ENCODE data around the gene JUNB.

Gene JUNB

DNA sequence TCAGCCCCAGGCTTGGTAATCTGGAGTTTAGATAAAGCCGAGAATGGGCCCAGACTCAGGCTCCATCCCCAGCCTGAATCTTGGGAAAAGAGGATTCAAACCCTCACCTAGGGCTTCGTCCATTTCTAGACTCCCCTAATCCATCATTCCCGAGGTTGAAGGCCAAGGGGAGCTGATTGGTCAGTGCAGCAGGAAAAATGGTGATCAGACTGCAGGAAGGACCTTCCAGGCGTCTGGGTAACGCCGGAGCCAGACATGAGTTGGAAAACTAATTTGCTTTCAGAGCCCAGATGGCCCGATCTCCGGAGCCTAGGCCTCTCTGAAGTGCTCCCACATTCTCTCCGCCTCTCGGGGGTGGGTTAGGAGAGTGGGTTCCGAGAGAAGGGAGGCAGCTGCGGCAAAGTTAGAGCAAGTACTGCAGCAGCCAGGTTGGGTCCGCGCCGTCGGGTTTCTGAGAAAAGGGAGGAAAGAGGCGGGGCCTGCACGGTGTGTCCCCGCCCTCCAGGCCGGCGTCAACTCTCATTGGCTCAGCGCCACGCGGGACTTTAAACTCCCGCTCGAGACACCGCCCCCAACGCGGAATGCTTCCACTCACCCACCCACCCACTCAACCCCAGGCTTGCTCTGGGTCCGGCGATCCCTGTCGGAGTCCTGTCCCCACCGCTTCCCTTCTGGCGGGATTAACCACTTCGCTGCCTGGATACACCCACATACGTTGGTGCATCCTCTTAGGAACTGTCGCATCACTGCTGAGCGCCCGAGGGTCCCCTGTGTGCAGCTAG, 43.9 kb downstream of the JUNB start:
- in situ Hi-C loops (cut with MboI; ENCODE audit: low pct_unique_long_range_greater_than_20kb, low sequenced_read_pairs, unreplicated experiment): no loop called here
- DNase-seq (ENCODE audit: low spot score): no peak
- no peak for TF ChIP-seq CTCF (IDR thresholded peaks at IDR 0.05; ENCODE audit: extremely low read depth, insufficient read depth, missing control alignments)

DNA sequence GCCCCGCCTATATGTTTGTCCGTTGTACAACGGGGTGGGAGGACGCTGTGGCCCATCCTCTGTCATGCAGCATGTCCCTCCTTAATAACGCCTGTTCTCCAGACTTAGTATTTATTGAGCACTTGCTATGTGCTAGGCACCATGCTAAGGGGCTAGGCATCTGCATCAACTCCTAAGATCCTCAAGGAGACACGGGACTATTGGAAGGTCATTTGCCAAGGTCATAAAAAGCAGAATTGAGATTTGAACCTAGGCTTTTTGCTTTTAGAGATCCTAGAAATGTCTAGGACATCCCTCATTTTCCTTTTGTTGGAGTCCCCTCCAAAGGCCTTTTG, 45.2 kb downstream of the JUNB start:
- TF ChIP-seq CTCF (IDR thresholded peaks at IDR 0.05; ENCODE audit: extremely low read depth, insufficient read depth, missing control alignments): no peak
- in situ Hi-C loops (cut with MboI; ENCODE audit: low pct_unique_long_range_greater_than_20kb, low sequenced_read_pairs, unreplicated experiment): no loop called here
- DNase-seq (ENCODE audit: low spot score): no peak

DNA sequence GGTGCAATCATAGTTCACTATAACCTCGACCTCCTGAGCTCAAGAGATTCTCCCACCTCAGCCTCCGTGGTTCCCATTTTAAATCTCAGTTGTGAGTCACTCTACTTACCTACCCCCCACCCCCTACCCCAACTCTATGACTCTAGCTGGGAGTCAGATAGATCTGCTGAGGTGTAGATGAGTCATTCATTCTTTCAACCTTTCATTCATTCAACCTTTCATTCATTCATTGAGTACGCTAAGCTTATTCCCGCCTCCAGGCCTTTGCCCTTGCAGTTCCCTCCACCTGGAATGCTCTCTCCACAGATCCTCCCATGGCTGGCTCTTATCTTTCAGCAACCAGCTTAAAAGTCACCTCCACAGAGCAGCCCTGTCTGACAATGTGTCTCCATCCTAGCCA, 45.9 kb downstream of the JUNB start:
- no peak for TF ChIP-seq CTCF (IDR thresholded peaks at IDR 0.05; ENCODE audit: extremely low read depth, insufficient read depth, missing control alignments)
- DNase-seq (ENCODE audit: low spot score): no peak
- in situ Hi-C loops (cut with MboI; ENCODE audit: low pct_unique_long_range_greater_than_20kb, low sequenced_read_pairs, unreplicated experiment): no loop called here

DNA sequence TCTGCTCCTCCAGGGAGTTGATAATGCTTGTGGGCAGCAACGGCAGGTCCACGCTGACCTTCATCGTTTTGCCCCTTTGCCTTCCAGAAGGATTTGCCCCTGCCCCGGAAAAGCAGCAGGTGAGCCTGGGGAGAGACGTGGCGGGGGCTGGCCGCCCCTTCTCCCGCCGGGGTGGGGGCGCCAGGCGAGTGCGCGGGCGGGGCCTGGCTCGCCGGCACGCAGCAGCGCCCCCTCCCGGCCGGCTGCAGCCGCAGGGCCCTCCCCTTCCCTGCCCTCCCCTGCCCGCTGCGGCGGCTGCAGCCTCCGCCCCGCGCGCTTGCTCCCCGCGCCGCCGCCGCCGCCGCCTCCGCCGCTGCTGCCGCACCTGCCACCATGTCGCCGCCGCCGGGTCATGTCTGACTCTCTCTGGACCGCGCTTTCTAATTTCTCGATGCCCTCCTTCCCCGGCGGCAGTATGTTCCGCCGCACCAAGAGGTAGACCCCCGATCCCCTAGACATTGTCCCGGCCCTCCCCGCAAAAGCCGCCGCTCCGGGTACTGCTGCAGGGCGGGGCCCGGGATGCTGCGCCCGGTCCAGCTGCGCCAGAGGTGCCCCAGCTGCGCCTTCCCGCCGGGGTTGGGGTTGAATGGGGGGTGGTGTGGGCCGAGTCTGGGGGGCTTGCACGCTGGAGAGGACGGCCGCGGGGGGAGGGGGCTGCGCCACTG, 47.0 kb downstream of the JUNB start, which contains the start of gene MAST1:
Gene MAST1 (plus strand): TSS at position 334 of the 704 bp plus-strand sequence. CDS start 58 bp downstream, at position 392.
- TF ChIP-seq CTCF (IDR thresholded peaks at IDR 0.05; ENCODE audit: extremely low read depth, insufficient read depth, missing control alignments): peak; percentile 82
- in situ Hi-C loops (cut with MboI; ENCODE audit: low pct_unique_long_range_greater_than_20kb, low sequenced_read_pairs, unreplicated experiment): no loop called here
- DNase-seq (ENCODE audit: low spot score): peak; percentile 93

DNA sequence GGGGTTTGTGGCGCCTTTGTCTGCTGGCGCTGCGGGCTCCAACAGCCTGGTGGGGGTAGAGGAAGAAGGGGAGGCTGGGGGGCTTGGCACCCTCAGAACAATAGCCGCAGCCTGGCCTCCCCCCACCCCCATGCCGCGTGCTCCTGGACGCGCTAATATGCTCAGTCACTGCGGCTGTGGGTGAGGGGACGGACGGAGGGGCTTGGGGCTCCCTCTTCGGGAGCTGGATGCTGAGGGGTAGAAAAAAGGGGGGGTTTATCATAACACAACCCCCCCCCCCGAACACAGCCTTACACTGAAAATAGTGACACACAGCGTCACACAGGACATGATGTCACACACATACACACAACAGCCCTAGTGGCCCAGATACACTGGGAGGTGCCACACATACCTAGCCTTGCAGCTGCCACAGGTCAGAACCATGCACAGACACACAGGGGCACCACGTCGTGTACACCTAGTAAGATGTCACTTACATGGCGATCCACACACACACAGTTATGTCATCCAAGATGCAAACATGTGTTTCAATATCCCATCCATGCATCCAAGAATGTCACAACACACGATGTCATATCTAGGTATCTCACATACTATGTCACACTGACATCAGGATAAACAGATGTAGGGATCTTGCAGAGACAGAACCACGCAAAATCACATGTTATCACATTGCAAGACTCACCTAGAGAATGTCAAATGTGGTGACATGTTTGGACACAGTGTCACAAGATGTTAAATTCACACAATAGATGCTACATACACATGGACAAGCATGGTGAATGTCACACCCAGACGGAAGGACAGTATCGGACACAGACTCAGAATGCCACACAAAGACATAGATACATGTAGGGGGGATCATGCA, 47.8 kb downstream of the JUNB start:
- no peak for DNase-seq (ENCODE audit: low spot score)

More for the DNA sequence above, 47.8 kb downstream of the JUNB start:
- TF ChIP-seq CTCF (IDR thresholded peaks at IDR 0.05; ENCODE audit: extremely low read depth, insufficient read depth, missing control alignments): no peak
- in situ Hi-C loops (cut with MboI; ENCODE audit: low pct_unique_long_range_greater_than_20kb, low sequenced_read_pairs, unreplicated experiment): no loop called here
